ENCODE data around the gene PADI3. TPM values are rescaled to one million over a fixed set of nuclear protein-coding genes. Genes with fewer than 3 reads are reported as not detected.

Gene PADI3
- total RNA-seq, 4 donors from 2014 or later: not detected

GRCh38 chr1:17278996-17279830 is 30.3 kb downstream of the PADI3 start:
- DNase-seq: no peak
- no peak for TF ChIP-seq POLR2A (IDR thresholded peaks at IDR 0.05)
- TF ChIP-seq EP300 (IDR thresholded peaks at IDR 0.05; ENCODE audit: low read depth): no peak
- TF ChIP-seq CTCF (IDR thresholded peaks at IDR 0.05): no peak
- no peak for TF ChIP-seq POLR2AphosphoS5 (IDR thresholded peaks at IDR 0.05)
- no peaks in the 10 kb centered on the region for H3K36me3 ChIP-seq
- H3K9me3 ChIP-seq: no peaks in the 10 kb centered on the region
- H3K4me1 ChIP-seq: no peaks in the 10 kb centered on the region
- peaks cover 24% of the 10 kb centered on the region for H3K27me3 ChIP-seq
- 82% methylated on average over 14 of the region's 14 CpGs; no CpG with 5 or more reads in 1 of the 2 donors for WGBS, 2 donors (ENCODE audit: low coverage in 1 of 2)
- no peak overlapping the region for H3K27ac ChIP-seq
- in situ Hi-C loops (cut with MboI; ENCODE audit: low pct_ligation_motif_present in 1 of 4, low pct_unique_long_range_greater_than_20kb in 1 of 4, low sequenced_read_pairs in 3 of 4) (no loop called here), intact Hi-C loops (cut with DNase I; ENCODE audit: low total_unique reads) (no loop called here)
- H3K4me3 ChIP-seq: no peak overlapping the region

GRCh38 chr1:17280436-17280835 is 31.5 kb downstream of the PADI3 start:
- H3K27ac ChIP-seq: no peak overlapping the region
- DNase-seq: no peak
- TF ChIP-seq POLR2A (IDR thresholded peaks at IDR 0.05) (no peak), EP300 (IDR thresholded peaks at IDR 0.05; ENCODE audit: low read depth) (no peak), CTCF (IDR thresholded peaks at IDR 0.05) (no peak), POLR2AphosphoS5 (IDR thresholded peaks at IDR 0.05) (no peak)
- H3K9me3 ChIP-seq: no peaks in the 10 kb centered on the region
- peaks cover 27% of the 10 kb centered on the region for H3K27me3 ChIP-seq
- H3K4me3 ChIP-seq: no peak overlapping the region
- no peaks in the 10 kb centered on the region for H3K4me1 ChIP-seq
- intact Hi-C loops (cut with DNase I; ENCODE audit: low total_unique reads): no loop called here
- in situ Hi-C loops (cut with MboI; ENCODE audit: low pct_ligation_motif_present in 1 of 4, low pct_unique_long_range_greater_than_20kb in 1 of 4, low sequenced_read_pairs in 3 of 4): no loop called here
- H3K36me3 ChIP-seq: no peaks in the 10 kb centered on the region
- 86% methylated on average over 6 of the region's 7 CpGs; no CpG with 5 or more reads in 1 of the 2 donors for WGBS, 2 donors (ENCODE audit: low coverage in 1 of 2)

GRCh38 chr1:17280894-17281293 is 32.0 kb downstream of the PADI3 start:
- Histone ChIP-seq H3K36me3 (no peaks in the 10 kb centered on the region), H3K27ac (no peak overlapping the region), H3K9me3 (no peaks in the 10 kb centered on the region), H3K4me1 (no peaks in the 10 kb centered on the region), H3K4me3 (no peak overlapping the region), H3K27me3 (peaks cover 28% of the 10 kb centered on the region)
- DNase-seq: no peak
- TF ChIP-seq POLR2A (IDR thresholded peaks at IDR 0.05) (no peak), EP300 (IDR thresholded peaks at IDR 0.05; ENCODE audit: low read depth) (no peak), CTCF (IDR thresholded peaks at IDR 0.05) (no peak), POLR2AphosphoS5 (IDR thresholded peaks at IDR 0.05) (no peak)
- intact Hi-C loops (cut with DNase I; ENCODE audit: low total_unique reads): no loop called here
- in situ Hi-C loops (cut with MboI; ENCODE audit: low pct_ligation_motif_present in 1 of 4, low pct_unique_long_range_greater_than_20kb in 1 of 4, low sequenced_read_pairs in 3 of 4): no loop called here
- 75 to 100% methylated on average over 1 to 2 of the region's 2 CpGs for WGBS, 2 donors (ENCODE audit: low coverage in 1 of 2)

GRCh38 chr1:17281775-17282181 is 32.9 kb downstream of the PADI3 start:
- no peak for DNase-seq
- TF ChIP-seq EP300 (IDR thresholded peaks at IDR 0.05; ENCODE audit: low read depth) (no peak), POLR2AphosphoS5 (IDR thresholded peaks at IDR 0.05) (no peak), POLR2A (IDR thresholded peaks at IDR 0.05) (no peak), CTCF (IDR thresholded peaks at IDR 0.05) (no peak)
- H3K36me3 ChIP-seq: no peaks in the 10 kb centered on the region
- intact Hi-C loops (cut with DNase I; ENCODE audit: low total_unique reads) (no loop called here), in situ Hi-C loops (cut with MboI; ENCODE audit: low pct_ligation_motif_present in 1 of 4, low pct_unique_long_range_greater_than_20kb in 1 of 4, low sequenced_read_pairs in 3 of 4) (no loop called here)
- H3K27ac ChIP-seq: no peak overlapping the region
- H3K4me3 ChIP-seq: no peak overlapping the region
- no peaks in the 10 kb centered on the region for H3K4me1 ChIP-seq
- H3K27me3 ChIP-seq: peaks cover 28% of the 10 kb centered on the region
- H3K9me3 ChIP-seq: no peaks in the 10 kb centered on the region
- 36 to 44% methylated on average over 3 to 8 of the region's 8 CpGs for WGBS, 2 donors (ENCODE audit: low coverage in 1 of 2)
